Neutrophil (primary cell): Measurements from ENCODE around the gene DLL3.

Experiments
- H3K27ac ChIP-seq: fragments of 200-600 bp; sonication (generic); 2 replicates; pipeline ENCODE4 v1.5.1; 2016; ENCODE audit warnings: mild to moderate bottlenecking, moderate library complexity
- H3K27me3 ChIP-seq: fragments of 200-600 bp; sonication (generic); 2 replicates; pipeline ENCODE4 v1.6.0; 2016; ENCODE audit warnings: mild to moderate bottlenecking
- H3K36me3 ChIP-seq: fragments of 200-600 bp; sonication (generic); 2 replicates; pipeline ENCODE4 v1.5.1; 2017
- H3K4me1 ChIP-seq, 2 experiments: fragments of 200-600 bp in 1 of 2; sonication (generic) in 1 of 2; 1 replicate in 1 of 2; 2 replicates in 1 of 2; pipeline versions ENCODE4 v1.5.1 to v1.6.1; 2013 to 2016; ENCODE audit warnings: low read depth in 1 of 2, low read length in 1 of 2, mild to moderate bottlenecking in 1 of 2, moderate library complexity in 1 of 2; ENCODE audit not compliant: control insufficient read depth in 1 of 2, insufficient read depth in 1 of 2
- H3K4me3 ChIP-seq, 2 experiments: fragments of 200-600 bp in 1 of 2; sonication (generic) in 1 of 2; 1 replicate in 1 of 2; 2 replicates in 1 of 2; pipeline ENCODE4 v1.5.1; 2013 to 2016; ENCODE audit warnings: low read depth in 1 of 2, low read length in 1 of 2, mild to moderate bottlenecking in 1 of 2, moderate library complexity in 1 of 2
- H3K9me3 ChIP-seq: fragments of 200-600 bp; sonication (generic); 2 replicates; pipeline ENCODE4 v1.5.1; 2016
- CTCF ChIP-seq: fragments of 200-600 bp; sonication (generic); IDR thresholded peaks from 2 replicates; pipeline ENCODE4 v1.5.1; 2016; ENCODE audit warnings: antibody characterized with exemption

DLL3 gene

DNA sequence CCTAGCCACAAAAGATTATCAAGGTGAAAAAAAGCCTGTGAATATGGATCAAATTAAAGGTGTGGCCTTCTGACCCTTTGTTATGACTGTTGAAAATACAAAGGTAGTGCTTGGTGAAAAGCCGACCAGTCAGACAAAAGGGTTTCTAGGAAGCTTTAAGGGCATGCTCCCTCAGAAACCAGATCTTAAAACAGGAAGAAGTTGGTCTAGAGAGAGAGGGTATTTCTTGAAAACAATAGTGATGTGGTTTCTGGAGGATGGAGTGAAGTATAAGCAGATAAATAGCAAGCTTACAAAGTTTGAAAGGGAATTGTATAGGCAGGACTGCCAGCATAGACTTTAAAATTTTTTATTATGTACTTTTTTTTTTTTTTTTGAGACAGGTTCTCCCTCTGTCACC, 46.2 kb downstream of the DLL3 start:
- no peak for TF ChIP-seq CTCF
- Histone ChIP-seq H3K27me3 (peaks cover 55% of the 10 kb centered on the region), H3K36me3 (no peaks in the 10 kb centered on the region), H3K4me1 (peaks cover 0 to 3% of the 10 kb centered on the region in 2 experiments), H3K9me3 (no peaks in the 10 kb centered on the region), H3K27ac (no peak overlapping the region), H3K4me3 (no peak overlapping the region)

- Histone ChIP-seq H3K27me3 (peaks cover 54% of the 10 kb centered on the region), H3K9me3 (no peaks in the 10 kb centered on the region), H3K36me3 (no peaks in the 10 kb centered on the region), H3K4me1 (no peaks in the 10 kb centered on the region), H3K4me3 (no peak overlapping the region), H3K27ac (no peak overlapping the region)
- no peak for TF ChIP-seq CTCF
These were observed 47.9 kb downstream of the DLL3 start for GRCh38 chr19:39546599-39546998.

DNA sequence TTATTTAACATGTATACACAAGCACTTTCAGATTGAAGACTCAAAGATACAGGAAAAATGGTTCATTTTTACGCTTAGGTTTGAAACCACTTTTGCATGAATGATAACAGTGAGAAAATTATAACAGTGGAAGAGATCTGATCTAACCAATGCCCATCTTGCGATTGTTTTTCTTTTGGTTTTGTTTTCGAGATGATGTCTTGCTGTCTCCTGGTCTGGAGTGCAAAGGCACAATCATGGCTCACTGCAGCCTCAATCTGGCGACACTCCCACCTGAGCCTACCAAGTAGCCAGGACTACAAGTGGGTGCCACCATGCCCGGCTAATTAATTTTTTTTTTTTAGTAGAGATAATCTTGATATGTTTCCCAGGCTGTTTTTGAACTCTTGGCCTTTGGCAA, 51.5 kb downstream of the DLL3 start:
- peaks cover 29% of the 10 kb centered on the region for H3K27me3 ChIP-seq
- H3K27ac ChIP-seq: no peak overlapping the region
- TF ChIP-seq CTCF: no peak
- H3K9me3 ChIP-seq: no peaks in the 10 kb centered on the region
- no peaks in the 10 kb centered on the region for H3K36me3 ChIP-seq
- H3K4me1 ChIP-seq: no peaks in the 10 kb centered on the region
- no peak overlapping the region for H3K4me3 ChIP-seq

DNA sequence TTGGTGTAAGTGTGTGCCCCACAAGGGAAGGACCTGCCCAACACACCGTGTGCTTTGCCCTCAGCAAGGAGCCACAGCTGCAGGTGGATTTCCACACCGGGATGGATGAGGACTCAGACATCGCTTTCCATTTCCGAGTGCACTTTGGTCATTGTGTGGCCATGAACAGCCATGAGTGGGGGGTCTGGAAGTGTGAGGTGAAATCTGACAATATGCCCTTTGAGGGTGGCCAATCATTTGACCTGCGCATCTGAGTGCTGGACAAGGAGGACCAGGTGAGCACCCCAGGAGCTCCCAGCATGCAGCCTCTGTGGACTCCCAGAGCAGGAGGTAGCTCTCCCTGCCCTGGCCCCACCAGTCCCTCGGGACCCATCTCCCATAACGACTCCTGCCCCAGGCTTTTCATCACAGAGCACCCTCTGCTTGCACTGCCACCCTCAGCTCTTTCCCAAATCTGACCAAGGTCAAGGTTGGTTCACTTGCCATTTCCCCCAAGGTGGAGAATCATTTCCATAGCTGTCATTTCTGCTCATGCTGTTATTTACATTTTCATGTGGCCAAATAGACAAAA, 54.4 kb downstream of the DLL3 start:
- H3K4me3 ChIP-seq: no peak overlapping the region
- H3K9me3 ChIP-seq: no peaks in the 10 kb centered on the region
- TF ChIP-seq CTCF: no peak
- no peak overlapping the region for H3K27ac ChIP-seq
- H3K27me3 ChIP-seq: peaks cover 17% of the 10 kb centered on the region
- H3K36me3 ChIP-seq: no peaks in the 10 kb centered on the region
- no peaks in the 10 kb centered on the region for H3K4me1 ChIP-seq

GRCh38 chr19:39554701-39555311, 56.1 kb downstream of the DLL3 start:
- Histone ChIP-seq H3K9me3 (no peaks in the 10 kb centered on the region), H3K4me3 (no peak overlapping the region), H3K36me3 (no peaks in the 10 kb centered on the region), H3K27me3 (peaks cover 20% of the 10 kb centered on the region), H3K4me1 (no peaks in the 10 kb centered on the region), H3K27ac (no peak overlapping the region)
- no peak for TF ChIP-seq CTCF
